HepG2 (cell line): ENCODE data around the gene CTNNA3. TPM values are rescaled to one million over a fixed set of nuclear protein-coding genes. Genes with fewer than 3 reads are reported as not detected.
A peak's percentile ranks its signal among the peaks of the same experiment; 100 is the strongest.

Source experiments
- ATAC-seq: fragments of 200-7000 bp; cut with Tn5 transposase; 3 replicates; pipeline ENCODE4 v1.9.1; 2020; ENCODE audit warnings: mild to moderate bottlenecking, moderate library complexity
- BruUV-seq: library from RNA; stranded (reverse); fragments of 400-500 nt; replicated peaks from 2 replicates; lab custom pipeline; 2021; lab: Mats Ljungman, UMichigan
- CTCF ChIA-PET: fragments of 300-600 bp; formaldehyde crosslinking; extraction: SDS; loops from one replicate; lab custom pipeline; 2021; ENCODE audit warnings: low total read pairs, inconsistent platforms, low intra/inter-chr PET ratio; lab: Yijun Ruan, JAX
- POLR2A ChIA-PET: fragments of 350-600 bp; sonication (Branson Sonifier 250); formaldehyde crosslinking; loops from one replicate; lab custom pipeline; 2020; ENCODE audit warnings: antibody characterized with exemption, inconsistent platforms; lab: Yijun Ruan, JAX
- DNase-seq: peaks from one replicate; pipeline ENCODE4 v3.0.0-alpha.2; 2015; ENCODE audit warnings: low spot score
- FAIRE-seq: peaks from 3 replicates; lab custom pipeline; 2011; peaks lifted over from hg19 to GRCh38; lab: Jason Lieb, UNC
- H2AFZ ChIP-seq: one replicate; pipeline ENCODE4 v1.6.1; 2011; ENCODE audit warnings: low read length, inconsistent platforms
- H3K27ac ChIP-seq: fragments of 300-600 bp; 3 replicates; pipeline ENCODE4 v1.8.0; 2011; ENCODE audit warnings: mixed run types, mild to moderate bottlenecking, mixed read lengths, low read length, inconsistent platforms; ENCODE audit not compliant: insufficient read depth; ENCODE audit errors: extremely low read length
- H3K27me3 ChIP-seq, 2 experiments: fragments of 200-600 bp in 1 of 2; 2 replicates in 1 of 2; 3 replicates in 1 of 2; pipeline versions ENCODE4 v1.6.0 to v1.8.0; 2011; ENCODE audit warnings: low read length in 2 of 2, mild to moderate bottlenecking in 2 of 2, moderate library complexity in 2 of 2, inconsistent platforms in 1 of 2; ENCODE audit not compliant: insufficient read depth in 2 of 2, control insufficient read depth in 1 of 2
- H3K36me3 ChIP-seq, 2 experiments: fragments of 200-600 bp in 1 of 2; replicated peaks in 1 of 2; 2 replicates in 1 of 2; 3 replicates in 1 of 2; pipeline versions ENCODE4 v1.5.1 to v1.8.0; 2011; ENCODE audit warnings: low read length in 2 of 2, inconsistent platforms in 1 of 2; ENCODE audit not compliant: insufficient read depth in 2 of 2, control insufficient read depth in 1 of 2
- H3K4me1 ChIP-seq: 2 replicates; pipeline ENCODE4 v1.5.1; 2012; ENCODE audit warnings: low read length, inconsistent platforms; ENCODE audit not compliant: insufficient read depth
- H3K4me2 ChIP-seq: 2 replicates; pipeline ENCODE4 v1.6.0; 2011; ENCODE audit warnings: low read depth, low read length, inconsistent platforms
- H3K4me3 ChIP-seq, 3 experiments: fragments of 200-600 bp in 1 of 3; sonication (generic), shearing (Covaris generic) in 1 of 3; replicated peaks in 1 of 3; 2 replicates each; pipeline ENCODE4 v1.5.1; 2011 to 2016; ENCODE audit warnings: low read length in 3 of 3, inconsistent platforms in 2 of 3, low read depth in 2 of 3, mild to moderate bottlenecking in 2 of 3, control low read depth in 1 of 3, mixed read lengths in 1 of 3; ENCODE audit not compliant: insufficient read depth in 1 of 3
- H3K79me2 ChIP-seq: one replicate; pipeline ENCODE4 v1.6.1; 2011; ENCODE audit warnings: low read length, inconsistent platforms; ENCODE audit not compliant: insufficient read depth
- H3K9ac ChIP-seq: 2 replicates; pipeline ENCODE4 v1.6.0; 2011; ENCODE audit warnings: mild to moderate bottlenecking, low read depth, low read length, inconsistent platforms; ENCODE audit not compliant: insufficient read depth
- H3K9me3 ChIP-seq: 2 replicates; pipeline ENCODE4 v1.5.1; 2012; ENCODE audit warnings: mild to moderate bottlenecking, low read length
- H4K20me1 ChIP-seq: 2 replicates; pipeline ENCODE4 v1.6.0; 2011; ENCODE audit warnings: inconsistent platforms, mild to moderate bottlenecking, low read length, moderate library complexity; ENCODE audit not compliant: insufficient read depth
- NFE2L2 ChIP-seq: fragments of 150-350 bp; IDR thresholded peaks from 2 replicates; pipeline ENCODE4 v1.6.1; 2014; ENCODE audit warnings: low read length
- SALL2 ChIP-seq: sonication (generic); formaldehyde crosslinking; IDR thresholded peaks from 2 replicates; pipeline ENCODE4 v1.8.1; 2023; ENCODE audit warnings: mild to moderate bottlenecking, missing genetic modification reagents, inconsistent platforms
- TBX2 ChIP-seq: sonication (generic); formaldehyde crosslinking; IDR thresholded peaks from 2 replicates; pipeline ENCODE4 v1.5.0; 2020; ENCODE audit warnings: missing genetic modification reagents, mild to moderate bottlenecking, borderline replicate concordance
- TGIF2 ChIP-seq: IDR thresholded peaks from 2 replicates; pipeline ENCODE4 v1.6.1; 2016; ENCODE audit warnings: control low read depth, missing compliant biosample characterization
- ZBTB42 ChIP-seq: sonication (generic); formaldehyde crosslinking; IDR thresholded peaks from 2 replicates; pipeline ENCODE4 v1.5.0; 2020; ENCODE audit warnings: mild to moderate bottlenecking, missing genetic modification reagents
- ZC3H4 ChIP-seq: sonication (generic); formaldehyde crosslinking; IDR thresholded peaks from 2 replicates; pipeline ENCODE4 v1.4.0; 2020; ENCODE audit warnings: missing genetic modification reagents, borderline replicate concordance
- ZNF607 ChIP-seq: sonication (generic); formaldehyde crosslinking; IDR thresholded peaks from 2 replicates; pipeline ENCODE4 v1.5.1; 2020; ENCODE audit warnings: missing genetic modification reagents, mild to moderate bottlenecking, borderline replicate concordance
- ZUFSP ChIP-seq: sonication (generic); formaldehyde crosslinking; IDR thresholded peaks from 2 replicates; pipeline ENCODE4 v1.9.0; 2021; ENCODE audit warnings: missing genetic modification reagents, mild to moderate bottlenecking, borderline replicate concordance
- WGBS: methylation state at CpG from one replicate; pipeline ENCODE4 v1.1.6; 2017; ENCODE audit warnings: low lambda C conversion rate; 5-methylcytosine and 5-hydroxymethylcytosine counted together
- in situ Hi-C: cut with HindIII; loops from 2 replicates; pipeline ENCODE4 v1.10.0; 2017; ENCODE audit warnings: low pct_unique_long_range_greater_than_20kb; ENCODE audit not compliant: extremely low pct_ligation_motif_present
- intact Hi-C: fragments of 100-400 bp; cut with micrococcal nuclease; formaldehyde crosslinking; loops from one replicate; pipeline ENCODE4 v1.10.0; 2022; ENCODE audit not compliant: unreplicated experiment
- polyA plus RNA-seq, 8 experiments: library from polyadenylated mRNA; depleted of rRNA in 3 of 8; stranded (reverse) in 7 of 8; unstranded in 1 of 8; fragments of >200 nt; fragmentation: Illumina TruSeq in 4 of 8; extraction: Trizol in 4 of 8; gene quantifications; 2 replicates each; pipeline versions ENCODE4 v1.2.1 to v1.2.3, GENCODE V29; 2011 to 2016; ENCODE audit warnings: low read depth in 4 of 8, missing spikeins in 1 of 8, mixed read lengths in 1 of 8; ENCODE audit not compliant: insufficient read depth in 1 of 8
- total RNA-seq, 5 experiments: library from RNA; depleted of rRNA; stranded (reverse); fragments of >200 nt; fragmentation: Illumina TruSeq; extraction: Trizol; gene quantifications; 2 replicates each; pipeline ENCODE4 v1.2.3, GENCODE V29; 2016; ENCODE audit warnings: low read depth in 1 of 5
- TF ChIP-seq, protein P1 (sequence below): sonication (generic); formaldehyde crosslinking; IDR thresholded peaks from 2 replicates; pipeline ENCODE4 v1.4.0; 2020; ENCODE audit warnings: mild to moderate bottlenecking, missing genetic modification reagents
- TF ChIP-seq, protein P2 (sequence below): fragments of 450-650 bp; IDR thresholded peaks from 2 replicates; pipeline ENCODE4 v1.6.1; 2016

The CTNNA3 gene
- total and polyA plus RNA-seq, 2 of the 13 experiments (the other 11 are each of a cell fraction or from before 2014, with no cell fraction given) = not detected

DNA sequence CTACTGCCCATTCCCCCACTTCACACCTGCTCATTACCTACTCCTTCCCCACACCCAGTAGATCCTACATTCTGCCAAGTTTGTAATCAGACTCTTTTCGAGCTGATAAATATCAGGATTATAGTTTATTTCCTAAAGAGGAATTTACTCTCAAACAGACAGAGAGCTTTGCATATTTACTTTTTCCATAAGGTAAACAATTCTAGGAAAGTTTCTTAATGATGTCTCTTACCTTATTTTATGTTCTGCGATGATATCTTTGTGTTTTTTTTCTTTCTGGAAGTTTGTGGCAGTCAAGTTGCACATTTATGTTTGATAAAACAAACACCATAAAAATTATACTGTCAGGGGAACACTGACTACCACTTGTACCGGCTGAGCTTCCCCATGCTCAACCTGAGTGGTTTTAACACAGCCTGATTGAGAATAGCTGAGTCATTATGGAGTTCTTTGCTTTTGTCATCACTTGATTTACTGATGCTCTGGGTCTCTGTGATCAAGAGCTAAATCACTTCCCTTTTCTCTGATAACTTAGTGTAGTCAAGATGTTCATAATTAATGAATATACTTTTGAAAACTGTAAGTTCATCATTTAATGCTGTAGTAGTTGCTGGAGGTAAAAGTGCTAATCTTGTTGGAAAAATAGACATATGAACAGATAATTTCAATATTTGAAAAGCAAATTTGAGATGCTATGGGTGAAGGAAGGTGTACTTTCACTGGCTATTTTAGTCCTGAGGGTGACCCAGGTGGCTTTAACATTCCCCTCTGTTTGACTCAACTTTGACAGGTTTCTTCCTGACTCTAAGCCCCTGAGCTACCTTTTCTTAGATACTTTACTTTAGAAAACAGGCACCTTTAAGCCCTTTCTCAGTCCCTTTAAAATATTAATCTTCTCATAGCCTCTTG lies 1804.7 kb downstream of the CTNNA3 start:
- POLR2A ChIA-PET = no interaction called here
- Histone ChIP-seq H4K20me1 (no peaks in the 10 kb centered on the region), H3K27ac (no peak overlapping the region), H3K27me3 (no peaks in the 10 kb centered on the region), H3K4me2 (no peak overlapping the region), H2AFZ (no peak overlapping the region), H3K36me3 (no peaks in the 10 kb centered on the region)
- no TSS peak for BruUV-seq
- TF ChIP-seq TGIF2 (no peak), NFE2L2 (peak; percentile 75), ZC3H4 (CRISPR knock-in tag) (no peak), ZBTB42 (CRISPR knock-in tag) (no peak)
- TF ChIP-seq, protein P1, sequence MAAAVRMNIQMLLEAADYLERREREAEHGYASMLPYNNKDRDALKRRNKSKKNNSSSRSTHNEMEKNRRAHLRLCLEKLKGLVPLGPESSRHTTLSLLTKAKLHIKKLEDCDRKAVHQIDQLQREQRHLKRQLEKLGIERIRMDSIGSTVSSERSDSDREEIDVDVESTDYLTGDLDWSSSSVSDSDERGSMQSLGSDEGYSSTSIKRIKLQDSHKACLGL (CRISPR knock-in tag) = no peak
- TF ChIP-seq, all 625 proteins: peak for 1
- H3K79me2 ChIP-seq = no peaks in the 10 kb centered on the region
- no peak overlapping the region for H3K9ac ChIP-seq
- intact Hi-C loops (no loop called here), in situ Hi-C loops (no loop called here)
- H3K4me1 ChIP-seq = no peaks in the 10 kb centered on the region
- CTCF ChIA-PET = no interaction called here
- FAIRE-seq (no peak), ATAC-seq (no peak), DNase-seq (no peak)
- H3K9me3 ChIP-seq = 0 out of 2 replicates have a peak, but pooled peaks cover 6% of the 10 kb centered on the region
- WGBS = 1% methylated on average over 3 of the region's 3 CpGs
- H3K4me3 ChIP-seq = no peak overlapping the region

- Histone ChIP-seq H3K4me2 (no peak overlapping the region), H4K20me1 (no peaks in the 10 kb centered on the region), H3K9ac (no peak overlapping the region), H3K27me3 (no peaks in the 10 kb centered on the region), H3K4me1 (no peaks in the 10 kb centered on the region), H3K4me3 (no peak overlapping the region), H3K36me3 (no peaks in the 10 kb centered on the region), H3K27ac (no peak overlapping the region), H2AFZ (no peak overlapping the region), H3K79me2 (no peaks in the 10 kb centered on the region), H3K9me3 (no peaks in the 10 kb centered on the region)
- DNase-seq (no peak), FAIRE-seq (no peak), ATAC-seq (no peak)
- BruUV-seq = no TSS peak
- in situ Hi-C loops (no loop called here), intact Hi-C loops (no loop called here)
- TF ChIP-seq, protein P2, sequence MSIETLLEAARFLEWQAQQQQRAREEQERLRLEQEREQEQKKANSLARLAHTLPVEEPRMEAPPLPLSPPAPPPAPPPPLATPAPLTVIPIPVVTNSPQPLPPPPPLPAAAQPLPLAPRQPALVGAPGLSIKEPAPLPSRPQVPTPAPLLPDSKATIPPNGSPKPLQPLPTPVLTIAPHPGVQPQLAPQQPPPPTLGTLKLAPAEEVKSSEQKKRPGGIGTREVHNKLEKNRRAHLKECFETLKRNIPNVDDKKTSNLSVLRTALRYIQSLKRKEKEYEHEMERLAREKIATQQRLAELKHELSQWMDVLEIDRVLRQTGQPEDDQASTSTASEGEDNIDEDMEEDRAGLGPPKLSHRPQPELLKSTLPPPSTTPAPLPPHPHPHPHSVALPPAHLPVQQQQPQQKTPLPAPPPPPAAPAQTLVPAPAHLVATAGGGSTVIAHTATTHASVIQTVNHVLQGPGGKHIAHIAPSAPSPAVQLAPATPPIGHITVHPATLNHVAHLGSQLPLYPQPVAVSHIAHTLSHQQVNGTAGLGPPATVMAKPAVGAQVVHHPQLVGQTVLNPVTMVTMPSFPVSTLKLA = peak; percentile 80
- TF ChIP-seq TBX2 (CRISPR knock-in tag) (no peak), ZUFSP (CRISPR knock-in tag) (no peak), SALL2 (no peak), ZNF607 (no peak)
- POLR2A ChIA-PET = no interaction called here
- CTCF ChIA-PET = no interaction called here
Observed at GRCh38 chr10:65864529-65864928, 1831.5 kb downstream of the CTNNA3 start.
